GM12874 (cell line): Measurements from ENCODE around the gene CNN2.

Experiments
- CTCF ChIP-seq: IDR thresholded peaks from 2 replicates; pipeline ENCODE4 v1.5.1; 2011; ENCODE audit warnings: low read depth, mild to moderate bottlenecking, control low read depth, low read length, moderate library complexity; ENCODE audit not compliant: insufficient read depth

CNN2 gene

GRCh38 chr19:1060689-1061088 is 34.3 kb downstream of the CNN2 start:
- TF ChIP-seq CTCF, result no peak

GRCh38 chr19:1061987-1062386 is 35.6 kb downstream of the CNN2 start:
- TF ChIP-seq CTCF, result no peak

GRCh38 chr19:1062387-1063029 is 36.1 kb downstream of the CNN2 start:
- TF ChIP-seq CTCF, result no peak

GRCh38 chr19:1063030-1063908 is 36.9 kb downstream of the CNN2 start:
- no peak for TF ChIP-seq CTCF

GRCh38 chr19:1063909-1064660 is 37.7 kb downstream of the CNN2 start:
- no peak for TF ChIP-seq CTCF

GRCh38 chr19:1064661-1065605 is 38.5 kb downstream of the CNN2 start:
- TF ChIP-seq CTCF, result peak; percentile 95
